ENCODE measurements around the gene UTY.

DNA sequence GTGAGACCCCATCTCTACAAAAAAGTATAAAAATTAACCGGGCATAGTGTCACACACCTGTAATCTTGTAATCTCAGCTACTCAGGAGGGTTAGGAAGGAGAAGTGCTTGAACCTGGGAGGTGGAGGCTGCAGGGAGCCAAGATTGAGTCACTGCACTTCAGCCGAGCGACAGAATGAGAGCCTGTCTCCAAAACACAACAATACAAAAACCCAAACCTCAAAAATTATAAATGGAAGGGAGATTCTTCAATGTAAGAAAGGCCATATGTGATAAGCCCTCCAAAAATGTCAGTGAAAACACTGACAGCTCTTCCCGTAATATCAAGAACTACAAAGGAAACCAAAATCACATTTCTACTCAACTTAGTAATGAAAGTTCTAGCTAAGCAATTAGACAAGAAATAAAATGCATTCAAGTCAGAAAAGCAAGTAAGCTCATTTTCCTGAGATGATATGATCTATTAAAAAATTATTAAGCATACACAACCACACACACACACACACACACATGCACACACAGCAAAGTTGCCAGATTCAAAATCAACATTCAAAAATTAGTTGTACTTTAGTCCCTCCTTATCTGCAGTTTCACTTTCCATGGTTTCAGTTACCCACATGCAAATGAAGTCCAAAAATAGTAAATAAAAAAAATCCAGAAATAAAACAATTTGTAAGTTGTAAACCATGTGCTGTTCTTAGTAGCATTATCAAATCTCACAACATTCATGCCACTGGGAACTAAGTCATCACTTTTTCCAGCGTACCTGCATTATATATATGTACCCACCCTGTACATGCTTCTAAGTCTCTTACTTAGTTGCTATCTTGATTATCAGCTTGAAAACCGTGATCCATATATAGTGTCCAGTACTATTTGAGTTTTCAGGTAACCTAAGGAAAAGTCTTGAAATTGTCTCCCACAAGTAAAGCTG is 108.7 kb downstream of the UTY start:
- TF ChIP-seq, protein P1, sequence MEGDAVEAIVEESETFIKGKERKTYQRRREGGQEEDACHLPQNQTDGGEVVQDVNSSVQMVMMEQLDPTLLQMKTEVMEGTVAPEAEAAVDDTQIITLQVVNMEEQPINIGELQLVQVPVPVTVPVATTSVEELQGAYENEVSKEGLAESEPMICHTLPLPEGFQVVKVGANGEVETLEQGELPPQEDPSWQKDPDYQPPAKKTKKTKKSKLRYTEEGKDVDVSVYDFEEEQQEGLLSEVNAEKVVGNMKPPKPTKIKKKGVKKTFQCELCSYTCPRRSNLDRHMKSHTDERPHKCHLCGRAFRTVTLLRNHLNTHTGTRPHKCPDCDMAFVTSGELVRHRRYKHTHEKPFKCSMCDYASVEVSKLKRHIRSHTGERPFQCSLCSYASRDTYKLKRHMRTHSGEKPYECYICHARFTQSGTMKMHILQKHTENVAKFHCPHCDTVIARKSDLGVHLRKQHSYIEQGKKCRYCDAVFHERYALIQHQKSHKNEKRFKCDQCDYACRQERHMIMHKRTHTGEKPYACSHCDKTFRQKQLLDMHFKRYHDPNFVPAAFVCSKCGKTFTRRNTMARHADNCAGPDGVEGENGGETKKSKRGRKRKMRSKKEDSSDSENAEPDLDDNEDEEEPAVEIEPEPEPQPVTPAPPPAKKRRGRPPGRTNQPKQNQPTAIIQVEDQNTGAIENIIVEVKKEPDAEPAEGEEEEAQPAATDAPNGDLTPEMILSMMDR (conservative IDR thresholded peaks at IDR 0.05; ENCODE audit: low read length): no peak
- TF ChIP-seq EZH2phosphoT487 (IDR thresholded peaks at IDR 0.05; ENCODE audit: borderline replicate concordance, low read depth, low read length): no peak

Data from OCI-LY7 (cell line).